CD4-positive, alpha-beta T cell treated with Interferon alpha-2 for 1 hour (primary cell): ENCODE results near the gene LRRC1.

Source experiments
- DNase-seq, 2 donors: peaks; one replicate each; pipeline ENCODE4 v3.0.0-alpha.2; 2020 to 2022

Gene LRRC1

GRCh38 chr6:53896196-53896595 is 101.4 kb downstream of the LRRC1 start:
- no peak for DNase-seq

- DNase-seq, result no peak
These were observed 103.4 kb downstream of the LRRC1 start for GRCh38 chr6:53898026-53898795.

GRCh38 chr6:53899512-53899911 is 104.7 kb downstream of the LRRC1 start:
- DNase-seq, result no peak

GRCh38 chr6:53903357-53903756 is 108.6 kb downstream of the LRRC1 start:
- DNase-seq, result no peak

- no peak for DNase-seq
These were observed 111.3 kb downstream of the LRRC1 start for GRCh38 chr6:53906103-53906502.

- DNase-seq, result no peak
These were observed 112.0 kb downstream of the LRRC1 start for GRCh38 chr6:53906842-53907241.

GRCh38 chr6:53910834-53911233 is 116.0 kb downstream of the LRRC1 start:
- DNase-seq, result no peak

GRCh38 chr6:53912661-53913060 is 117.9 kb downstream of the LRRC1 start:
- no peak for DNase-seq

- DNase-seq, result no peak
These were observed 118.5 kb downstream of the LRRC1 start for GRCh38 chr6:53913286-53913685.

GRCh38 chr6:53915026-53915691 is 120.4 kb downstream of the LRRC1 start:
- DNase-seq, result no peak

- DNase-seq, result no peak
These were observed 122.1 kb downstream of the LRRC1 start for GRCh38 chr6:53916804-53917463.

GRCh38 chr6:53917464-53917842 is 122.6 kb downstream of the LRRC1 start:
- no peak for DNase-seq

GRCh38 chr6:53918854-53919510 is 124.2 kb downstream of the LRRC1 start:
- DNase-seq, result no peak

- DNase-seq, result no peak
These were observed 125.1 kb downstream of the LRRC1 start for GRCh38 chr6:53919881-53920360.

GRCh38 chr6:53920881-53921280 is 126.1 kb downstream of the LRRC1 start:
- DNase-seq, result no peak

- DNase-seq, result no peak
These were observed 126.8 kb downstream of the LRRC1 start for GRCh38 chr6:53921639-53922038.

- DNase-seq, result no peak
These were observed 127.8 kb downstream of the LRRC1 start for GRCh38 chr6:53922539-53922981.

- no peak for DNase-seq
These were observed 129.5 kb downstream of the LRRC1 start for GRCh38 chr6:53924277-53924676.

GRCh38 chr6:53924821-53925422 is 130.1 kb downstream of the LRRC1 start:
- DNase-seq, result no peak

GRCh38 chr6:53925891-53926290 is 131.1 kb downstream of the LRRC1 start:
- no peak for DNase-seq

- DNase-seq, result no peak
These were observed 131.7 kb downstream of the LRRC1 start for GRCh38 chr6:53926505-53926904.

GRCh38 chr6:53928641-53929040 is 133.8 kb downstream of the LRRC1 start:
- no peak for DNase-seq
